ENCODE results near the gene GLDC.

GLDC gene

DNA sequence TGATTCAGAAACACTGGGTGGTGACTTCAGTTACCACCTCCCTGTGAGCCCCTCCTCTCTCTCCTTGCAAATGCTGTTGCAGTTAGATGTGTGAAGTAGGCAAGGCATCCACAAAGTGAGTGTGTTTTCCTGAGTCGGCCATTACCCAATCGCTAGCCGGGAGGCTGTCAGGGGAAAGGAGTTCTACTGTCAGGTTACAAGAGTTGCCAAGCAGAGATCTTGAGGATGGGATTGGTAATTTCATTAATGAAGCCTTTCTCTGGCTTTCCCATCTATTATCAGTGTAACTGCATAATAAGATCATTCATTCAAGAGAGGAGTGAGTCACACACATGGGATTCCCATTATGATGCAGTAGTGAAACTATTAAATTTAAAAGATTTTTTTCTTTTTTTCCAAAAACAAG, 106.9 kb downstream of the GLDC start:
- intact Hi-C loops (cut with DNase I) = no loop called here
- no peak for DNase-seq

GRCh38 chr9:6535594-6535993, 109.9 kb downstream of the GLDC start:
- intact Hi-C loops (cut with DNase I) = no loop called here
- no peak for DNase-seq

- intact Hi-C loops (cut with DNase I) = no loop called here
- DNase-seq = no peak
Measured at GRCh38 chr9:6525326-6526045, 120.0 kb downstream of the GLDC start.

DNA sequence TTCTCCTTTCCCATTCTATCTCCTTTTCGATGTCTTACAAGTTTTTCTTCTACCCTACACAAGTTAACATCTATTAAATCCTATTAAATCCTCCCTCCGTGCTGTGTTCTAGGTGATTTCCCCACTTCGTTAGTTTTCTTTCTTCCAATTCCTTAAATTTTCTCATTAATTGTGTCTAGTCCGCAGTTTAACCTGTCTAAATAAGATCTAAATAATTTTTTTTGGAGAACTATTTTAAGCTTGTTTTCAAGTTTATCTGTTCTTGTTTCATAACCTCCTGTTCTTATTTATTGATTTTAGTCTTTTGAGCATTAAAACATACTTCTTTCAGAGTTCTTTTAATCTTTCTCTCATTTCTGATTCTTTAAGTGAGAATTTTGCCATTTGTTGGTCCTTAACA, 123.3 kb downstream of the GLDC start:
- intact Hi-C loops (cut with DNase I) = no loop called here
- DNase-seq = no peak

DNA sequence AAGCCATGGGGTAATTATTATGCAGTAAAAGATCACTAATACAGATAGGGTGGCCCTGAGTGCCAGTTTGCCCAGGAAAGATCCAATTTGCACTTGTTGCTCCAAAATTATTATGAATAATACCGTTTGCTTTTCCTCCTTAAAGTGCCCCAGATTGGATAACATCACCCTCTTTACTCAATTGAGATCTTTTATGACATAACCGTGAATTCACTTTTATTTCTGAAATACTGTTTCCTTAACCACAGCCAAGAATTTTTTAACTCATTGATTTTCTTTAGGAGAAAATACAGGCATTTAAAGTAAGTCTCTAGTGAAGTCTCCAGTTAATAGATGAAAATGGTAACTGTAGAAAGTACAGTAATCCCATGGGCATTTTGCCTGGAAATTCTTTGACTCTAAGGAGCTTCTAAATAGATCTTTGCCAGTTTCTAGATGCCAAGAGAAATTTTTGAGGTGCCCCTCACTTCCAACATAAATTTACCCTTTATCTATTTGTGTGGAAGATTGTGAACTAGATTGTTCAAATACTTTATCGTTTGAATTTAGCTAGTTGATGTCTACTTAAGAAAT, 133.4 kb downstream of the GLDC start:
- intact Hi-C loops (cut with DNase I) = no loop called here
- DNase-seq = no peak

GRCh38 chr9:6506571-6506970, 139.0 kb downstream of the GLDC start:
- intact Hi-C loops (cut with DNase I) = no loop called here
- no peak for DNase-seq

- intact Hi-C loops (cut with DNase I) = no loop called here
- no peak for DNase-seq
Measured at GRCh38 chr9:6502399-6502798, 143.1 kb downstream of the GLDC start.

GRCh38 chr9:6501526-6502210, 143.9 kb downstream of the GLDC start:
- no peak for DNase-seq

GRCh38 chr9:6498982-6499381, 146.5 kb downstream of the GLDC start:
- DNase-seq = no peak
- intact Hi-C loops (cut with DNase I) = no loop called here

More at GRCh38 chr9:6501526-6502210, 143.9 kb downstream of the GLDC start:
- intact Hi-C loops (cut with DNase I) = no loop called here

DNA sequence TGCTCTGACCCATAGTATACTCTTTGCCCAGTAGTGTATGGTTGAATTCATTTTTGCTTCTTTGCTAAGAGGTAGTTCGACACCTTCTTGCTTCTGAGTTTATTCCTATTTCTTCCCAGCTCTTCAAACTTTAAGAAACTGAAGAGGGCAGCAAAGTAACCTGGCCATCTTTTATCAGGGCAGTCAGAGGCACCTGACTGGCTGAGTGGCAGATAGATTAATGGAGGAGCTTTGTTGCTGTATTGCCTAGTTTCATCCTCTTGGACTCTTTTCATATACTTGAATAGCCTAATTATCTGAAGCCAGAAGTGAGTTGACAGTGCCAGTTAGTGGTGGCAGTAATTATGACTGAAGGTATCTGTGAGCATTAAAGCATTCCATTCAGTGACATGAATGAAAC, 150.1 kb downstream of the GLDC start:
- DNase-seq = no peak
- intact Hi-C loops (cut with DNase I) = no loop called here

DNA sequence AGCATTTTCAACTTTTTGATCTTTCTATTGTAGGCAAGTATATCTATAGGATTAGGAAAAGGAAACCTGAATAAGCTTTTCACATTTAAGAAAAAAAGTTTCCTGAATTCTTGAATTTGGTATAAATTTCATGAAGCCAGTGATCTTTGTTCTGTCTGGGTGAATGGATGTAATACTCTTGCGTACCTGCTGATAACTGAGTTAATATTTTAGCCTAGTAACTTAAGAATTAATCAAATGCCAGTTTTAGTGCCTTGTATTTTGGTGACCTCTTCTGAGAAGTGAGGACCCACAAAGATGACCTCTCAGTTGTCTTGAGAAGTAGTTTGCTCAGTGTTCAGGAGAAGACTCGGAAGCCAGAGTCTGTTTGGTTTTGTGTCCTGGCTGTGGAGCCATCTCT, 154.7 kb downstream of the GLDC start:
- no peak for DNase-seq
- intact Hi-C loops (cut with DNase I) = no loop called here

DNA sequence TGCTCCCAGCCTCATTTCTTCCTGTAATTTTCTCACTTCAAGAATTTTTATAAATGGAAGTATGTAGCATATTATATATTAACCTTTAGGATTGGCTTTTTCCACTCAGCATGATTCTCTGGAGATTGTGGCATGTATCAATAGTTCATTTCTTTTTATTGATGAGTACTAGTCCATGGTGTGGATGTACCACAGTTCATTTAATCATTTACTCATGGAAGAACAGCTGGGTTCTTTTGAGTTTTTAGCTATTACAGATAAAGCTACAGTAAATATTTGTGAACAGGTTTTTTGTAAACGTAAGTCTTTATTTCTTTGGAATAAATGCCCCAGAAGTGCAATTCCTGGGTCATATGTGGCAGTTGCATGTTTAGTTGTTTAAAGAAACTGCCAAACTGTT, 156.4 kb downstream of the GLDC start:
- intact Hi-C loops (cut with DNase I) = no loop called here

GRCh38 chr9:6488395-6488794, 157.1 kb downstream of the GLDC start:
- intact Hi-C loops (cut with DNase I) = no loop called here
- no peak for DNase-seq

More for the DNA sequence above, 156.4 kb downstream of the GLDC start:
- DNase-seq = no peak

DNA sequence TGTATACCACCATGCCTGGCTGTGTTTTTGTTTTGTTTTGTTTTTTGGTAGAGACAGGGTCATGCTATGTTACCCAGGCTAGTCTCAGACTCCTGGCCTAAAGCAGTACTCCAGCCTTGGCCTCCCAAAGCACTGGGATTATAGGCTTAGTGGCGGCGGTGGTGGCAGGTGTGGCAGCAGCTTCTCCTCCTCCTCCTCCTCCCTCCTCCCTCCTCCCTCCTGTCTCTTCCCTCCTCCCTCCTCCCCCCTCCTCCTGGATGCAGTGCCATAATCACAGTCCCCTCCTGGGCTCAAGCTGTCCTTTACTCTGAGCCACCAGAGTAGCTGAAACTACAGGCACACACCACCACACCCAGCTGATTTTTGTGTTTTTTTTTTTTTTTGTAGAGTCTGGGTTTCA, 161.3 kb downstream of the GLDC start:
- DNase-seq = no peak

More for the DNA sequence above, 161.3 kb downstream of the GLDC start:
- intact Hi-C loops (cut with DNase I) = no loop called here

Measured in posterior cingulate gyrus (tissue), 11 donors.